ENCODE measurements around the gene RUNDC1. TPM values are rescaled to one million over a fixed set of nuclear protein-coding genes. Genes with fewer than 3 reads are reported as not detected.
A peak's percentile ranks its signal among the peaks of the same experiment; 100 is the strongest.
"Not testable (repeated sequence)": the region's sequence is repeated elsewhere in the genome, so short reads cannot be mapped to it uniquely, and the experiment has no call there.

The RUNDC1 gene
- total RNA-seq, 2 donors from 2014 or later, result 10.0 to 11.5 TPM

GRCh38 chr17:42997984-42998938 lies 17.9 kb downstream of the RUNDC1 start, which contains the start of gene RPL27:
Gene RPL27 (plus strand): TSS chr17:42998419. CDS start chr17:42998751, 332 bp downstream.
- H3K27me3 Mint-ChIP-seq (ENCODE audit: low read depth), result no peaks in the 10 kb centered on the region
- H3K4me1 Mint-ChIP-seq (ENCODE audit: low read depth), result peaks cover 50% of the 10 kb centered on the region
- peak within 1 kb of the TSS; percentile 77 to 92 for H3K4me3 Mint-ChIP-seq
- peak; percentile 98 to 99 for ATAC-seq (replicated peaks in 1 of 2)
- peaks cover 7 to 25% of the 10 kb centered on the region in 2 donors for H3K36me3 Mint-ChIP-seq (ENCODE audit: insufficient read depth in 2 of 2)
- peak; percentile 97 for DNase-seq
- H3K27ac Mint-ChIP-seq, result peak within 1 kb of the TSS; percentile 99
- no peaks in the 10 kb centered on the region for H3K9me3 Mint-ChIP-seq

GRCh38 chr17:42999003-42999525 lies 18.7 kb downstream of the RUNDC1 start:
- H3K27me3 Mint-ChIP-seq (ENCODE audit: low read depth), result no peaks in the 10 kb centered on the region
- H3K4me1 Mint-ChIP-seq (ENCODE audit: low read depth), result peaks cover 57% of the 10 kb centered on the region
- ATAC-seq (replicated peaks in 1 of 2), result no peak
- H3K27ac Mint-ChIP-seq, result peak overlapping the region; percentile 99
- H3K36me3 Mint-ChIP-seq (ENCODE audit: insufficient read depth in 2 of 2), result peaks cover 10 to 25% of the 10 kb centered on the region in 2 donors
- no peaks in the 10 kb centered on the region for H3K9me3 Mint-ChIP-seq
- no peak for DNase-seq
- H3K4me3 Mint-ChIP-seq, result peak overlapping the region; percentile 77 to 92

- not testable (repeated sequence) for DNase-seq; H3K27ac Mint-ChIP-seq; H3K9me3 Mint-ChIP-seq; ATAC-seq (replicated peaks in 1 of 2); H3K4me3 Mint-ChIP-seq; H3K27me3 Mint-ChIP-seq (ENCODE audit: low read depth)
- Mint-ChIP-seq H3K36me3 (ENCODE audit: insufficient read depth in 2 of 2) (peaks cover 10 to 25% of the 10 kb centered on the region in 2 donors), H3K4me1 (ENCODE audit: low read depth) (peaks cover 52% of the 10 kb centered on the region)
Measured at GRCh38 chr17:43000894-43001293, 20.5 kb downstream of the RUNDC1 start.

GRCh38 chr17:43003542-43004172 lies 23.3 kb downstream of the RUNDC1 start:
- Mint-ChIP-seq H3K4me1 (ENCODE audit: low read depth) (peaks cover 69% of the 10 kb centered on the region), H3K27ac (peak overlapping the region; percentile 7), H3K36me3 (ENCODE audit: insufficient read depth in 2 of 2) (peaks cover 11 to 25% of the 10 kb centered on the region in 2 donors), H3K4me3 (no peak overlapping the region), H3K27me3 (ENCODE audit: low read depth) (no peaks in the 10 kb centered on the region), H3K9me3 (no peaks in the 10 kb centered on the region)
- DNase-seq (no peak), ATAC-seq (replicated peaks in 1 of 2) (no peak)

GRCh38 chr17:43006639-43007551 lies 26.5 kb downstream of the RUNDC1 start, which contains the start of gene IFI35:
Gene IFI35 (plus strand): TSS chr17:43006784. CDS start chr17:43006948, 164 bp downstream.
- Mint-ChIP-seq H3K27ac (peak within 1 kb of the TSS; percentile 95), H3K4me1 (ENCODE audit: low read depth) (peaks cover 58% of the 10 kb centered on the region), H3K4me3 (peak within 1 kb of the TSS; percentile 95 to 100), H3K27me3 (ENCODE audit: low read depth) (no peaks in the 10 kb centered on the region), H3K36me3 (ENCODE audit: insufficient read depth in 2 of 2) (peaks cover 5 to 6% of the 10 kb centered on the region in 2 donors), H3K9me3 (no peaks in the 10 kb centered on the region)
- peak; percentile 89 to 91 for DNase-seq
- peak; percentile 96 to 97 for ATAC-seq (replicated peaks in 1 of 2)

DNA sequence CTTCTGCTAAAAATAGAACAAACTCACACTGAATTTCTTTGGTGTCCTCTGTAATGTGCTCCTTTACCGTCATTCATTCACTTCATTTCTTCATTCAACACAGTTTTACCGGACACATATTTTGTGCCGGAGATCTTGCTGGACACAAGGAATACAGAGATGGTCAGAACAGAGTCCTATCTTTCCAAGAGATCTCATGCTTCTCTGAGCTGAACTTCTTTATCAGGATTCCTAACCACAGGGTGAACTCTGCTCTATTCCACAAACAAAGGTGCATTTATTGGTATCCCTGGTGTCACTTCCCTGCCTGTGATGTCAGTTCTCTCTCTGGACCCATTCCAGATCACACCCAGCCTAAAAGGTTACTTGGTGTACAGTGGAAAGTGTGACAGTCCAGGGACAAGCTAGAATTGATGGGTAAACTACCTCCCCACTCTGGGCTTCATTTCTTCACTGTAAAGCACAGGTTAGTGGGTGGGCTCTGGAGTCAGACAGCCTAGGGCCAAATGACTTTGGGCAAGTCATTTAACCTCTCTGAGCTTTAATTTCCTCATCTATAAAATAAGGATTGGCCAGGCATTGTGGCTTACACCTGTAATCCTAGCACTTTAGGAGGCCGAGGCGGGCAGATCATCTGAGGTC lies 30.4 kb downstream of the RUNDC1 start:
- no peak for ATAC-seq (replicated peaks in 1 of 2)
- Mint-ChIP-seq H3K4me3 (no peak overlapping the region), H3K36me3 (ENCODE audit: insufficient read depth in 2 of 2) (peaks cover 3 to 5% of the 10 kb centered on the region in 2 donors), H3K27ac (no peak overlapping the region), H3K27me3 (ENCODE audit: low read depth) (no peaks in the 10 kb centered on the region), H3K4me1 (ENCODE audit: low read depth) (peaks cover 43% of the 10 kb centered on the region), H3K9me3 (no peaks in the 10 kb centered on the region)
- DNase-seq, result no peak

- no peaks in the 10 kb centered on the region for H3K27me3 Mint-ChIP-seq (ENCODE audit: low read depth)
- H3K27ac Mint-ChIP-seq, result no peak overlapping the region
- ATAC-seq (replicated peaks in 1 of 2) (no peak), DNase-seq (no peak)
- H3K4me3 Mint-ChIP-seq, result no peak overlapping the region
- peaks cover 32% of the 10 kb centered on the region for H3K4me1 Mint-ChIP-seq (ENCODE audit: low read depth)
- H3K36me3 Mint-ChIP-seq (ENCODE audit: insufficient read depth in 2 of 2), result peaks cover 0 to 3% of the 10 kb centered on the region in 2 donors
- no peaks in the 10 kb centered on the region for H3K9me3 Mint-ChIP-seq
Measured at GRCh38 chr17:43011728-43012472, 31.5 kb downstream of the RUNDC1 start.

GRCh38 chr17:43013296-43013695 lies 32.9 kb downstream of the RUNDC1 start:
- H3K36me3 Mint-ChIP-seq (ENCODE audit: insufficient read depth in 2 of 2), result peaks cover 0 to 3% of the 10 kb centered on the region in 2 donors
- peaks cover 19% of the 10 kb centered on the region for H3K4me1 Mint-ChIP-seq (ENCODE audit: low read depth)
- H3K27me3 Mint-ChIP-seq (ENCODE audit: low read depth), result no peaks in the 10 kb centered on the region
- no peaks in the 10 kb centered on the region for H3K9me3 Mint-ChIP-seq
- DNase-seq (no peak), ATAC-seq (replicated peaks in 1 of 2) (no peak)
- no peak overlapping the region for H3K27ac Mint-ChIP-seq
- H3K4me3 Mint-ChIP-seq, result no peak overlapping the region

GRCh38 chr17:43014020-43014648 lies 33.8 kb downstream of the RUNDC1 start:
- DNase-seq (no peak), ATAC-seq (replicated peaks in 1 of 2) (no peak)
- Mint-ChIP-seq H3K27ac (no peak overlapping the region), H3K36me3 (ENCODE audit: insufficient read depth in 2 of 2) (peaks cover 0 to 3% of the 10 kb centered on the region in 2 donors), H3K4me1 (ENCODE audit: low read depth) (peaks cover 11% of the 10 kb centered on the region), H3K4me3 (no peak overlapping the region), H3K27me3 (ENCODE audit: low read depth) (no peaks in the 10 kb centered on the region), H3K9me3 (no peaks in the 10 kb centered on the region)

GRCh38 chr17:43014649-43015542 lies 34.5 kb downstream of the RUNDC1 start:
- no peak overlapping the region for H3K4me3 Mint-ChIP-seq
- no peaks in the 10 kb centered on the region for H3K27me3 Mint-ChIP-seq (ENCODE audit: low read depth)
- H3K4me1 Mint-ChIP-seq (ENCODE audit: low read depth), result peaks cover 8% of the 10 kb centered on the region
- H3K36me3 Mint-ChIP-seq (ENCODE audit: insufficient read depth in 2 of 2), result peaks cover 0 to 3% of the 10 kb centered on the region in 2 donors
- no peak overlapping the region for H3K27ac Mint-ChIP-seq
- ATAC-seq (replicated peaks in 1 of 2) (no peak), DNase-seq (no peak)
- H3K9me3 Mint-ChIP-seq, result no peaks in the 10 kb centered on the region
